Measurements from ENCODE around the gene GMFB. TPM values are rescaled to one million over a fixed set of nuclear protein-coding genes. Genes with fewer than 3 reads are reported as not detected.

Gene GMFB
- total RNA-seq, 3 donors from 2014 or later: 55.7 to 74.4 (median 57.5) TPM

DNA sequence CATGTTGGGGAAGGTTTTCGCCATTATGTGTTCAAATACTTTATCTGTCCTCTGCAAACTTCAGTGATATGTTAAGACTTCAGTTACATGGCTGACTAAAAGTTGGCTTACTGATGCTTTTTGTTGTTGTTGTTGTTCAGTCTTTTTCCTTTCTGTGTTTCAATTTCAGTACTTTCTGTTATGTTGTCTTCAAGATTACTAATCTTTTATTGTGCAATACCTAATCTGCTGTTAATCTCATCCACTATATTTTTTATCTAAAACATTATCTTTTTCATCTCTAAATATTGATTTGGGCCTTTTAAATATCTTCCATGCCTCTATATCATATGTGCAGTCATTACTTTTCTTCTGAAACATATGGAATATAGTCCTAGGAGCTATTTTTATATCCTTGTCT is 27.9 kb upstream of the GMFB start:
- TF ChIP-seq, protein P1, sequence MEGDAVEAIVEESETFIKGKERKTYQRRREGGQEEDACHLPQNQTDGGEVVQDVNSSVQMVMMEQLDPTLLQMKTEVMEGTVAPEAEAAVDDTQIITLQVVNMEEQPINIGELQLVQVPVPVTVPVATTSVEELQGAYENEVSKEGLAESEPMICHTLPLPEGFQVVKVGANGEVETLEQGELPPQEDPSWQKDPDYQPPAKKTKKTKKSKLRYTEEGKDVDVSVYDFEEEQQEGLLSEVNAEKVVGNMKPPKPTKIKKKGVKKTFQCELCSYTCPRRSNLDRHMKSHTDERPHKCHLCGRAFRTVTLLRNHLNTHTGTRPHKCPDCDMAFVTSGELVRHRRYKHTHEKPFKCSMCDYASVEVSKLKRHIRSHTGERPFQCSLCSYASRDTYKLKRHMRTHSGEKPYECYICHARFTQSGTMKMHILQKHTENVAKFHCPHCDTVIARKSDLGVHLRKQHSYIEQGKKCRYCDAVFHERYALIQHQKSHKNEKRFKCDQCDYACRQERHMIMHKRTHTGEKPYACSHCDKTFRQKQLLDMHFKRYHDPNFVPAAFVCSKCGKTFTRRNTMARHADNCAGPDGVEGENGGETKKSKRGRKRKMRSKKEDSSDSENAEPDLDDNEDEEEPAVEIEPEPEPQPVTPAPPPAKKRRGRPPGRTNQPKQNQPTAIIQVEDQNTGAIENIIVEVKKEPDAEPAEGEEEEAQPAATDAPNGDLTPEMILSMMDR (IDR thresholded peaks at IDR 0.05): no peak
- DNase-seq: no peak
- ATAC-seq: no peak

DNA sequence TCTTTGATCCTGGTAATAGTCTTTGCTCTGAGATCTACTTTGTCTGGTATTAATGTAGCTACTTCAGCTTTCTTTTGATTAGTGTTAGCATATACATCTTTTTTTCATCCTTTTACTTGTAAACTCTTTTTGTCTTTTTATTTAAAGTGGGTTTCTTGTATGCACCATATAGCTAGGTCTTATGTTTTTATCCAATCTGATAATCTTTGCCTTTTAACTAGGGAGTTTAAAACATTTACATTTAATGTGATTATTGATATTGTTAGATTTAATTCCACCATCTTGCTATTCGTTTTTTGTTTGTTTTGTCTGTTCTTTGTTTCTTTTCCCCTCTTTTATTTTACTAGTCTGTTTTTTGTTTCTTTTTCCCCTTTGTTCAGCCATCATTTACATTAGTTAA is 26.9 kb upstream of the GMFB start:
- Histone ChIP-seq H3K9me3 (peaks cover 11% of the 10 kb centered on the region), H3K4me1 (ENCODE audit: low read depth) (peaks cover 4% of the 10 kb centered on the region), H3K36me3 (ENCODE audit: low read depth) (no peaks in the 10 kb centered on the region), H3K4me3 (no peak overlapping the region)
- TF ChIP-seq, protein P1 (IDR thresholded peaks at IDR 0.05): no peak
- ATAC-seq (no peak), DNase-seq (no peak)
- intact Hi-C loops (cut with DNase I, micrococcal nuclease): no loop called here

More for the DNA sequence above, 27.9 kb upstream of the GMFB start:
- Histone ChIP-seq H3K36me3 (ENCODE audit: low read depth) (no peaks in the 10 kb centered on the region), H3K4me3 (no peak overlapping the region), H3K4me1 (ENCODE audit: low read depth) (no peaks in the 10 kb centered on the region), H3K9me3 (peaks cover 11% of the 10 kb centered on the region)
- intact Hi-C loops (cut with DNase I, micrococcal nuclease): no loop called here

DNA sequence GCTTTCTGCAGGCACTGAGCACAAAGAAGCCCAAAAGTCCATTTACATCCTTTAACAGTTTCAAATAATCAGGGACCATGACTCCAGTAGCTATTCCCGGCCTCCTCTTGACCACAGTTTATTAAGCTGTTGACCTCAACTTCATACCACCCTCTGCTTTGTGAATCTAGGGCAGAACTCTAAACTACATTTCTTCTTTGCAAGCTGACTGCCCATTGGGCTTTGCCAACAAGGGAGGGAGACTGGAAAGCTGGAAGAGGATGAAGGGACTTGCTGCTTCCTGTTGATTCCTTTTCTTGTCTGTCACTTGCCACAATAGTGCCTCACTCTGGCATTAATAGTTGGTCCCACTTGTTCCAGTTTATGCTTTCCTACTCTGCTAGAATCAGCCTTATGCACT is 23.6 kb upstream of the GMFB start:
- intact Hi-C loops (cut with DNase I, micrococcal nuclease): no loop called here
- DNase-seq (no peak), ATAC-seq (no peak)
- Histone ChIP-seq H3K36me3 (ENCODE audit: low read depth) (no peaks in the 10 kb centered on the region), H3K4me1 (ENCODE audit: low read depth) (peaks cover 8% of the 10 kb centered on the region), H3K4me3 (no peak overlapping the region), H3K9me3 (peaks cover 11% of the 10 kb centered on the region)
- TF ChIP-seq, protein P1 (IDR thresholded peaks at IDR 0.05): no peak

- peak; percentile 99 for ATAC-seq
- TF ChIP-seq, protein P1 (IDR thresholded peaks at IDR 0.05): peak; percentile 81
Measured at GRCh38 chr14:54509546-54510501, 21.0 kb upstream of the GMFB start, which contains the start of gene CGRRF1. CGRRF1 (plus strand) TSS chr14:54509906; CDS start chr14:54509960, 54 bp downstream.

GRCh38 chr14:54503486-54503885 is 14.7 kb upstream of the GMFB start:
- peak; percentile 33 for ATAC-seq
- DNase-seq: no peak
- no peaks in the 10 kb centered on the region for H3K4me1 ChIP-seq (ENCODE audit: low read depth)
- H3K4me3 ChIP-seq: no peak overlapping the region
- H3K9me3 ChIP-seq: no peaks in the 10 kb centered on the region
- intact Hi-C loops (cut with DNase I, micrococcal nuclease): no loop called here
- TF ChIP-seq, protein P1 (IDR thresholded peaks at IDR 0.05): no peak
- H3K36me3 ChIP-seq (ENCODE audit: low read depth): no peaks in the 10 kb centered on the region

More at GRCh38 chr14:54509546-54510501, 21.0 kb upstream of the GMFB start, which contains the start of gene CGRRF1:
- Histone ChIP-seq H3K4me1 (ENCODE audit: low read depth) (peaks cover 8% of the 10 kb centered on the region), H3K4me3 (peak within 1 kb of the TSS; percentile 97), H3K36me3 (ENCODE audit: low read depth) (no peaks in the 10 kb centered on the region), H3K9me3 (no peaks in the 10 kb centered on the region)
- peak; percentile 98 to 99 (median 99) for DNase-seq
- intact Hi-C loops (cut with DNase I, micrococcal nuclease): no loop called here
